HG03378 (cell line): ENCODE results near the gene PERM1.

Experiments used
- ATAC-seq: cut with Tn5 transposase; IDR thresholded peaks from one replicate; pipeline ENCODE4 v1.9.1; 2021; ENCODE audit warnings: mild to moderate bottlenecking, moderate library complexity; ENCODE audit not compliant: unreplicated experiment

PERM1 gene

GRCh38 chr1:936348-937264 is 45.3 kb downstream of the PERM1 start:
- no peak for ATAC-seq

DNA sequence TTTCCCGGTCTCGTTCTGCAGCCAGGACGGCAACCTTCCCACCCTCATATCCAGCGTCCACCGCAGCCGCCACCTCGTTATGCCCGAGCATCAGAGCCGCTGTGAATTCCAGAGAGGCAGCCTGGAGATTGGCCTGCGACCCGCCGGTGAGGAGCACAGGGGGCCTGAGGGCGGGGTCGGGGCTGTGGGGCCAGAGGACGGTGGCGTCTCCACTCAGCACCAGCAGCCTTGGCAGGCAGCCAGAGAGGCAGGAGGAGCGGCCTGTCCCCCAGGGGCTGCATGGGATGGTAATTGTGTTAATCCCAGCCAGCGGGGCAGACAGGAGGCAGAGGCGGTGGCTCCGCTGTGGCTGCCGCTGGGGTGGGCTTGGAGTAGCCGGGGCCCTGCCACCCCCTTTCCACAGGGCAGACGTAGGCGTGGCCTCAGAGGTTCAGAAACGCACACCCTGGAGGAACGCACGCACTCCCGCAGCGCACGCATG is 46.1 kb downstream of the PERM1 start:
- ATAC-seq, result no peak

DNA sequence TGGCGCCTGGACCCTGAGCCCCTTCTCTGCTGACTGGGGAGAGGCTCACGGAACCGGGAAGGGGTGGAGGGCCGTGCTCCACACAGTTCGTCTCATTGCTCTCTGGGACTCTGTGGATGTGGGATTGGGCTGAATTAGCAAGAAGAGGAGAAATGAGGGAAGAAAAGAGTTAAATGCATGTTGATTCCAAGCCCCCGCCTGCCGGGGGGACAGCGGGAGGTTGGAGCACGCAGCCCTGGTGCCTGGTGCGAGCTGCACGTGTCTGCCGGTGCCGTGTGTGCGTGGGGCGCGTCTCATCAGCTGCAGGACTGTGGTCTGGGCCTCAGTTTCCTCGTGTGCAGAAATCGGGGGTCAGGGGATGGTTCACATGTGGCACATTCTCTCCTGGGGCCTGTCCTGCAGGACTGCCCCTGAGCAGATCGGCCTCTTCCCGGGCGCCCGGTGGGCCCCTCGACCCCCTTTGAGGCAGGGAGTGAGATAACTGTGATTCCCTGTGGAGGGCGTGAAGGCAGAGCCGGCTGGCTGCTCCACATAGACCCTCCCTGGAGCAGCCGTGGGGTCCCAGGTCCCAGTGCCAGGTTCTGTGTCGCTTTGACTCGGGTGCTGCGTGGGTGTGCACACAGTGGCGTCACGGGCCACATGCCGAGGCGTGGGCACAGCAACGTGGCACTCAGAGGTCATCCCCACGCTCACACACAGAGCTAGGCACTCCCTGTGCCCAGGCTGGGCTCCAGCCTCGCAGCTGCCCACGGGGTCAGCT is 46.7 kb downstream of the PERM1 start:
- no peak for ATAC-seq

DNA sequence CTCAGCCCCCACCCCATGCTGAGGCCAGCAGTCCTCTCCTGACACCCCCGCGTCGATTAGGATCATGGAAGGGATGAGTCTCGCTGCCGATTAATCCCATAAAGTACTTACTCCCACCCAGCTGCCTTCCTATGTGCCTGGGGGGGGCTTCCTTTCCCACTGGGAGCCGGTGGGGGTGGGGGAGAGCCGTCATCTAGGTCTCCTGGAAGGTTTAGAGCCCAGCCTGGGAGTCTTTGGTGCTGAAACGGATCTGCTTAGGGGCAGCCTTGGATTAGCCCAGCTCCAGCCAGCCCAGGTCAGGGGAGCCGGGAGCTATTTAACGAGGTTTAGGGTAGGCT is 48.3 kb downstream of the PERM1 start:
- no peak for ATAC-seq

GRCh38 chr1:932776-933602 is 48.9 kb downstream of the PERM1 start:
- ATAC-seq, result no peak

- no peak for ATAC-seq
Observed at GRCh38 chr1:932173-932510, 49.8 kb downstream of the PERM1 start.

GRCh38 chr1:931380-932172 is 50.3 kb downstream of the PERM1 start:
- ATAC-seq, result no peak

GRCh38 chr1:930633-931138 is 51.2 kb downstream of the PERM1 start:
- ATAC-seq, result no peak

GRCh38 chr1:929712-930632 is 51.9 kb downstream of the PERM1 start:
- ATAC-seq, result no peak

DNA sequence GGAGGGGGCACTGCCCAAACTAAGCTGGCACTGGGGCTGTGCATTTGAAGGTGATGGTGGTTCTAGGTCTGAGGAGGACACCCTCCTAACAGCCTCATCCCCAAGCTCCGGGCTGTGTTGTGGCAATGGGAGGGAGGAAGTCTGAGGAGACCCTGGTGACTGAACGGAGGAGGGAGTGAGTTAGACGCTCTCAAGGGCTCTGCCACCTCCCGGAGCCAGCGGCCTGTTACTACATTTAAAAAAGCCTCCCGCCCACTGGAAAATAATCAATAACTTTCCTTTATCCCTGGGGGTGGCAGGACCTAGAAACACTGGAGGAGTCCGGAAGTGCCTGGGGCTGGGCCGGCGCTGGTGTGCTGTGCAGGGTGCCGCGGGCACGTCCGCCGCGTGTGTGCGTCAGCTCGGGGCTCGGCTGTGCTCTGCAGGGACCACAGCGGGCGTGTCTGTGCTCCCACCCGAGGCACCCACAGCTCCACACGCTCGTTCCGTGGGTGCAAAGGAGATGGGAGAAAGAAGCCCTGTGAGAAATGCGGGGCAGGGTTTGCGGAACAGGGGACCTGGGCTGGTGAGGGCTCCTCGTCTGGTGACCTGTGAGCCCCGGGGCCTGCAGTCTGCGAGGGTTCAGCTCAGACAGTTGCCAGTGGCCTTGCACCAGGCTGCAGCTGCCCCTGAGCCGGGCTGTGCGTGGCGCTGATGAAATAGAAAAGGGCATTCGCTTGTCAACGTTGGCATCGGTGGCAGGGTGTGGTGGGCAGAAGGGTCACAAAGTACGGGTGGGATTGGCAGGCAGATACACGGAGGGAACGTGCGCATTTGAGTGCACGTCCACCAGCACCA is 52.9 kb downstream of the PERM1 start:
- no peak for ATAC-seq

DNA sequence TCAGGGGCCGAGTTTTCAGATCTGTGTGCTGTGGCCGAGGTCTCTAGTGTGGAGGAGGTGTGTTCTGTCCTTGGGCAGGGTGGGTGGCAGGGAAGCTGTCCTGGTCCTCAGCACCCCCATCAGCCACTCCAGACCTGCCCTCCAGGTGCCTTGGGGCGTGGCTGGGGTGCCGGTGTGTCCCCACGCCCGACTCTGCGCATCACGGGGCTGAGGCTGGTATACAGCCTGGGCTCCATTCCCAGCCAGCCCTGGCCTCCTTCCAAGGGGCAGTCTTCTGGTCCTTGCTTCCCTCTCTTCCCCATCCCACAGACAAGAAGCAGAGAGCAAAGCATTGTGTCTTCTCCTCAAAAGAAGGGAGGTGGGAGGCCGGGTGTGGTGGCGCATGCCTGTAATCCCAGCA is 54.1 kb downstream of the PERM1 start:
- no peak for ATAC-seq

DNA sequence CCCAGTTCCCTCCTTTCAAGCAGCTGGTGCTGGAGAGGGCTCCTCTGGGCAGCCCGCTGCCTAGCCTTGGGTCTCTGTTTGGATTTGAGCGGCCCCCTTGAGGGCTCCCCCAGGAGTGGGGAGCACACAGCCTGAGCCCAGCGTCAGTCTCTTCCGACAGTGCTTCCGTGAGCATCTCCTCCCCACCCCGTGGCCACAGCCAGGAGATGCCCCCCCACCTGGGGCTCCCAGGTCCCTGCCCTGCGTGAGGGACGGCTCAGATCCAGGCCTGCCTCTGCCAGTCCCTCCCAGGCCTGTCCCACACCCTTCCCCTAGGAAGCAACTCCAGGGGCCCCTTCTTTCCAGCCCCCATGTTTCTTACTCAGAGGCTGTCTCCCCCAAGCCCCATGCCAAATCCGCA is 54.7 kb downstream of the PERM1 start:
- ATAC-seq, result no peak

- ATAC-seq, result no peak
Observed at GRCh38 chr1:925561-926421, 56.1 kb downstream of the PERM1 start.
